Stimulated activated CD4-positive, alpha-beta T cell treated with anti-CD3 and anti-CD28 coated beads, Interleukin-2, amount 100 ng/mL, for 48 hours (primary cell): ENCODE results near the gene VNN1.
"Not testable (repeated sequence)": the region's sequence is repeated elsewhere in the genome, so short reads cannot be mapped to it uniquely, and the experiment has no call there.

Source experiments
- DNase-seq, 2 donors: peaks; one replicate each; pipeline ENCODE4 v3.0.0-alpha.2; 2020

Gene VNN1

GRCh38 chr6:132669690-132670291 is 44.1 kb downstream of the VNN1 start:
- no peak for DNase-seq

- DNase-seq, result no peak
These were observed 47.7 kb downstream of the VNN1 start for GRCh38 chr6:132666118-132666517.

- DNase-seq, result no peak
These were observed 49.4 kb downstream of the VNN1 start for GRCh38 chr6:132664309-132665034.

GRCh38 chr6:132663661-132664060 is 50.2 kb downstream of the VNN1 start:
- DNase-seq, result no peak

- DNase-seq, result no peak
These were observed 51.9 kb downstream of the VNN1 start for GRCh38 chr6:132661906-132662305.

- DNase-seq, result no peak
These were observed 54.8 kb downstream of the VNN1 start, which contains the start of gene TAAR1 for GRCh38 chr6:132659082-132659481. TSS of gene TAAR1 (minus strand) at chr6:132659182. CDS start at chr6:132646003, 13,179 bp downstream.

- no peak for DNase-seq
These were observed 62.8 kb downstream of the VNN1 start for GRCh38 chr6:132651062-132651461.

- DNase-seq, result no peak
These were observed 63.4 kb downstream of the VNN1 start for GRCh38 chr6:132650429-132650828.

GRCh38 chr6:132648828-132649227 is 65.0 kb downstream of the VNN1 start:
- no peak for DNase-seq

GRCh38 chr6:132648356-132648755 is 65.5 kb downstream of the VNN1 start:
- no peak for DNase-seq

GRCh38 chr6:132643547-132643946 is 70.3 kb downstream of the VNN1 start:
- no peak for DNase-seq

- DNase-seq, result not testable (repeated sequence)
These were observed 76.7 kb downstream of the VNN1 start for GRCh38 chr6:132637135-132637534.

- DNase-seq, result not testable (repeated sequence)
These were observed 77.9 kb downstream of the VNN1 start for GRCh38 chr6:132635906-132636305.

GRCh38 chr6:132635288-132635687 is 78.6 kb downstream of the VNN1 start:
- DNase-seq, result not testable (repeated sequence)

- DNase-seq, result no peak
These were observed 79.1 kb downstream of the VNN1 start for GRCh38 chr6:132634796-132635195.

- no peak for DNase-seq
These were observed 80.5 kb downstream of the VNN1 start for GRCh38 chr6:132633362-132633761.
